Esophagus muscularis mucosa (tissue), 4 donors: ENCODE results near the gene FCGR2B. TPM values are rescaled to one million over a fixed set of nuclear protein-coding genes. Genes with fewer than 3 reads are reported as not detected.
"Not testable (repeated sequence)": the region's sequence is repeated elsewhere in the genome, so short reads cannot be mapped to it uniquely, and the experiment has no call there.

Source experiments
- DNase-seq: peaks from one replicate; pipeline ENCODE4 v3.0.0-alpha.2; 2017; ENCODE audit errors: extremely low spot score
- H3K27ac ChIP-seq, 4 donors: fragments of 200-600 bp; sonication (generic); replicated peaks in 1 of 4; 1 replicate in 3 of 4; 2 replicates in 1 of 4; pipeline ENCODE4 v1.5.1; 2016 to 2019; ENCODE audit warnings: mild to moderate bottlenecking in 1 of 4
- H3K27me3 ChIP-seq, 4 donors: fragments of 200-600 bp; sonication (generic); one replicate each; pipeline versions ENCODE4 v1.5.1 to v1.6.0; 2016 to 2019
- H3K36me3 ChIP-seq, 4 donors: fragments of 200-600 bp; sonication (generic); one replicate each; pipeline ENCODE4 v1.5.1; 2016 to 2019
- H3K4me1 ChIP-seq, 4 donors: fragments of 200-600 bp; sonication (generic); one replicate each; pipeline ENCODE4 v1.5.1; 2016 to 2019
- H3K4me3 ChIP-seq, 4 donors: fragments of 200-600 bp; sonication (generic); 1 replicate in 2 of 4; 2 replicates in 2 of 4; pipeline ENCODE4 v1.5.1; 2016 to 2019; ENCODE audit warnings: mild to moderate bottlenecking in 4 of 4, moderate library complexity in 1 of 4
- H3K9me3 ChIP-seq, 4 donors: fragments of 200-600 bp; sonication (generic); 1 replicate in 3 of 4; 2 replicates in 1 of 4; pipeline ENCODE4 v1.5.1; 2016 to 2019
- CTCF ChIP-seq, 3 experiments: fragments of 200-600 bp in 2 of 3; fragments of 450-650 bp in 1 of 3; sonication (generic) in 2 of 3; IDR thresholded peaks; one replicate each; pipeline ENCODE4 v1.5.1; 2017 to 2019; ENCODE audit warnings: antibody characterized with exemption in 3 of 3, mild to moderate bottlenecking in 2 of 3, moderate library complexity in 1 of 3
- EP300 ChIP-seq: sonication (generic); formaldehyde crosslinking; IDR thresholded peaks from one replicate; pipeline ENCODE4 v1.6.1; 2017; ENCODE audit warnings: antibody characterized with exemption
- POLR2A ChIP-seq: fragments of 450-650 bp; IDR thresholded peaks from one replicate; pipeline ENCODE4 v1.6.1; 2017; ENCODE audit warnings: antibody characterized with exemption, moderate library complexity, mild to moderate bottlenecking, low read depth
- POLR2AphosphoS5 ChIP-seq, 2 donors: sonication (generic); formaldehyde crosslinking; IDR thresholded peaks; one replicate each; pipeline ENCODE4 v1.6.1; 2017; ENCODE audit warnings: antibody characterized with exemption in 2 of 2
- WGBS: methylation state at CpG from one replicate; pipeline ENCODE4 v1.1.5; 2018; 5-methylcytosine and 5-hydroxymethylcytosine counted together
- intact Hi-C: fragments of 100-400 bp; cut with DNase I; formaldehyde crosslinking; loops from one replicate; pipeline ENCODE4 v1.15.1; 2023
- total RNA-seq, 4 donors: library from RNA; depleted of rRNA; stranded (reverse); fragments of >200 nt; gene quantifications; one replicate each; pipeline versions ENCODE4 v1.1.0 to v1.2.1, GENCODE V29; 2016

Gene FCGR2B
- total RNA-seq, 4 donors from 2014 or later: 12.7 to 39.8 (median 27.0) TPM

- no peak overlapping the region for H3K27ac ChIP-seq
- no peak overlapping the region for H3K4me3 ChIP-seq
- intact Hi-C loops: no loop called here
- TF ChIP-seq EP300 (no peak), CTCF (IDR thresholded peaks at IDR 0.05) (no peak), POLR2AphosphoS5 (IDR thresholded peaks at IDR 0.05) (no peak), POLR2A (no peak)
- no peak for DNase-seq
- H3K27me3 ChIP-seq: peaks cover 0 to 39% (median 3%) of the 10 kb centered on the region in 4 donors
- no peaks in the 10 kb centered on the region for H3K36me3 ChIP-seq
- 68% methylated on average over 3 of the region's 3 CpGs for WGBS
- no peaks in the 10 kb centered on the region for H3K9me3 ChIP-seq
- H3K4me1 ChIP-seq: no peaks in the 10 kb centered on the region
These were observed 26.0 kb downstream of the FCGR2B start for GRCh38 chr1:161688946-161689345.

- Histone ChIP-seq H3K36me3 (no peaks in the 10 kb centered on the region), H3K4me3 (no peak overlapping the region), H3K9me3 (peaks cover 0 to 4% (median 0%) of the 10 kb centered on the region in 4 donors), H3K4me1 (no peaks in the 10 kb centered on the region), H3K27ac (no peak overlapping the region), H3K27me3 (peaks cover 0 to 34% (median 3%) of the 10 kb centered on the region in 4 donors)
- intact Hi-C loops: no loop called here
- 70% methylated on average over 3 of the region's 3 CpGs for WGBS
- TF ChIP-seq CTCF (IDR thresholded peaks at IDR 0.05) (no peak), POLR2A (no peak), EP300 (no peak), POLR2AphosphoS5 (IDR thresholded peaks at IDR 0.05) (no peak)
- no peak for DNase-seq
These were observed 28.9 kb downstream of the FCGR2B start for GRCh38 chr1:161691846-161692245.

GRCh38 chr1:161693020-161693712, 30.2 kb downstream of the FCGR2B start:
- WGBS: 96% methylated on average over 6 of the region's 14 CpGs
- H3K36me3 ChIP-seq, H3K4me3 ChIP-seq, H3K9me3 ChIP-seq, DNase-seq, H3K4me1 ChIP-seq, intact Hi-C loops, H3K27ac ChIP-seq: not testable (repeated sequence)
- H3K27me3 ChIP-seq: peaks cover 0 to 34% (median 3%) of the 10 kb centered on the region in 4 donors

- H3K9me3 ChIP-seq, H3K4me1 ChIP-seq, H3K36me3 ChIP-seq, H3K4me3 ChIP-seq, intact Hi-C loops, H3K27ac ChIP-seq, DNase-seq: not testable (repeated sequence)
- H3K27me3 ChIP-seq: peaks cover 0 to 13% (median 2%) of the 10 kb centered on the region in 4 donors
- WGBS: 93% methylated on average over 2 of the region's 2 CpGs
These were observed 35.4 kb downstream of the FCGR2B start for GRCh38 chr1:161698302-161698701.

- intact Hi-C loops: no loop called here
- no peaks in the 10 kb centered on the region for H3K36me3 ChIP-seq
- no peaks in the 10 kb centered on the region for H3K4me1 ChIP-seq
- no peaks in the 10 kb centered on the region for H3K9me3 ChIP-seq
- WGBS: 62% methylated on average over 8 of the region's 8 CpGs
- TF ChIP-seq EP300 (no peak), POLR2AphosphoS5 (IDR thresholded peaks at IDR 0.05) (no peak), CTCF (IDR thresholded peaks at IDR 0.05) (no peak), POLR2A (no peak)
- no peaks in the 10 kb centered on the region for H3K27me3 ChIP-seq
- no peak overlapping the region for H3K4me3 ChIP-seq
- DNase-seq: no peak
- H3K27ac ChIP-seq: no peak overlapping the region
These were observed 39.3 kb downstream of the FCGR2B start for GRCh38 chr1:161702250-161702649.

GRCh38 chr1:161705537-161705936, 42.6 kb downstream of the FCGR2B start:
- TF ChIP-seq POLR2A (no peak), EP300 (no peak), CTCF (IDR thresholded peaks at IDR 0.05) (no peak)
- Histone ChIP-seq H3K36me3 (no peaks in the 10 kb centered on the region), H3K4me3 (no peak overlapping the region), H3K27ac (no peak overlapping the region), H3K9me3 (no peaks in the 10 kb centered on the region), H3K27me3 (peaks cover 0 to under 1% (median 0%) of the 10 kb centered on the region in 4 donors), H3K4me1 (no peaks in the 10 kb centered on the region)
- intact Hi-C loops: no loop called here
- no peak for DNase-seq
- WGBS: 83% methylated on average over 4 of the region's 4 CpGs
